ENCODE data around the gene POLR2J3.
"Not testable (repeated sequence)": the region's sequence is repeated elsewhere in the genome, so short reads cannot be mapped to it uniquely, and the experiment has no call there.

Gene POLR2J3

DNA sequence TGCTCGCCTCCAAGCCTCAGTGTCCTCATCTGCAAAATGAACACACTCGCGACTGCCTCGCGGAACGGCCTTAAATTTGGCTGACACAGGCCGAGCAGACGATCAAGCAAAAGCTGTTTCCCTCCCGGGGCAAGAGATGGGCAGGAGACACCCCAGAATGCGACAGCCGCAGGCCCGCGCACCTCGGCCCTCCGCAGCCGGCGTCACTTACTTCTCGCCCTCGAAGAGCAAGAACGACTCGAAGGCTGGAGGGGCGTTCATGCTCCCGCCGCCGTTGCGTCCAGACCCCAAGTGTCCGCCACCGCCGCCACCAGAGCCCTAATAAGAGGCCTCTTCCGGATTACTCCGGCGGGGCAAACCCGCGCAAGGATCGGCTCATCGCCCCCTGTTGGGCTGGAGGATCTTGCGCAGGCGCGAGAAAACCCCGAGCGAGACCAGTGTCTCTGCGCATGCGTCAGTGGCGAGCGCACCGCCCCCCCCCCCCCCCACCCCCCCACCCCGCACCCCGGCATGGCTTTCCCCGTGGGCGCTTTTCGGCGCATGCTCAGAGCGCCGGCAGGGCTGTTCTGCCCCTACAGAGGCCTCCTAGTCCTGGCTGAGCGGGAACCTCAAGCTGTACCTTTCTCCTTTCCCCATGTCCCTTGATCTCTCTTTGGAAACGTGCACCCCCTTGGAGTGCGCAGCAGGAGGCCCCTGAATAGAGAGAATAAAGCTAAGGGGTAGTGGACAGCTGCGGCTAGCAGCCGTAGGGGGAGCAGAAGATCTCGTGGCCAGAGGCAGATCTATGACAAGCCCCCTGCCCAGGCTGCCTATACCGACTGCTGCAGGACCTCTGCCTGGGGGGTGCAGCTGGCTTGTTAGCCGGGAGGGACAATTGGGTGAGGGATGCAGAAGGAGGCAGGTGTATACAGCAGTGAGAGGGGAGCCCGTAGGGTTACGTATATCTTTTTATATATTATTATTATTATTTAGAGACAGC, at the start of gene POLR2J3:
Gene POLR2J3 (minus strand): TSS at position 323 of the 979 bp plus-strand sequence. CDS start 62 bp downstream, at position 261.
- DNase-seq = peak; percentile 95

DNA sequence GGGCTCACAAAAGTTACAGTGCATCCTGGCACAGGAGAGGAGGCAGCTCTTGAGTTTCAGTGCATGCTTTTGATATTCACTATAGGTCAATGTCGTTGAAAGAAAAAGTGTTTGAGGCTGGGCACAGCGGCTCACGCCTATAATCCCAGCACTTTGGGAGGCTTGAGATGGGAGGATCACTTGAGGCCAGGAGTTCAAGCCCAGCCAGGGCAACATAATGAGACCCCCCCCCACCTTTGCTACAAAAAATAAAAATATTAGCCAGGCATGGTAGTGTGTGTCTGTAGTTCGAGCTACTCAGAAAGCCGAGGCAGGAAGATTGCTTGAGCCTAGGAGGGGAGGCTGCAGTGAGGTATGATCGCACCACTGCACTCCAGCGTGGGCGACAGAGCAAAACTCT, 45.7 kb upstream of the POLR2J3 start:
- not testable (repeated sequence) for DNase-seq

DNA sequence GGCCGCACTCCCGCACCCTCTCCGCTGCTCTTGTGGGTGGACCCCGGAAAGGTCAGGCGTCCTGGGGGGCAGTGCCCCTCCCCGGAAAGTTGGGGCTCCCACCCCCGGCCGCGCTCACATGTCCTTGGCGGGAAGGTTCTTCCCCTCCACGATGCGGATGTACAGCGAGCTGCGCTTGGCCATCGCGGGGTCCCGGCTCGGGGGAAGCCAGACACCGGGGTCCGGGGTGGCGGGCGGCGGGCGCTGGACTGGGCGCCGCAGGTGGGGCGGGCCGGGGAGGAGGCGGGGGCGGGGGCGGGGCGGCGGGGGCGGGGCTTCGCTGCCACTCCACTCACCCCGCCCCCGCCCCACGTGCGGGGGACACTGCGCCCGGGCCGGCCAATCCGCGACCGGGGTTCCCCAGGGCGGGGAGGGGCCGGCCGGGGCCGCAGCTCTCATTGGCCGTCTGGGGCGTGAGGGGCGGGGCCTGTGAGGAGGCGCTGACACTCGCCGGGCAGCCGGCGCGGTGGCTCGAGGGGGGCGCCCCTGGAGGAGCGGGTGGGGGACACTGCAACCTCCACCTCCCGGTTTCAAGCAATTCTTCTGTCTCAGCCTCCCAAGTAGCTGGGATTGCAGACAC, 44.2 kb upstream of the POLR2J3 start, which contains the start of gene RASA4:
Gene RASA4 (minus strand): TSS at position 250 of the 619 bp plus-strand sequence. CDS start 67 bp downstream, at position 183.
- peak; percentile 21 for DNase-seq

DNA sequence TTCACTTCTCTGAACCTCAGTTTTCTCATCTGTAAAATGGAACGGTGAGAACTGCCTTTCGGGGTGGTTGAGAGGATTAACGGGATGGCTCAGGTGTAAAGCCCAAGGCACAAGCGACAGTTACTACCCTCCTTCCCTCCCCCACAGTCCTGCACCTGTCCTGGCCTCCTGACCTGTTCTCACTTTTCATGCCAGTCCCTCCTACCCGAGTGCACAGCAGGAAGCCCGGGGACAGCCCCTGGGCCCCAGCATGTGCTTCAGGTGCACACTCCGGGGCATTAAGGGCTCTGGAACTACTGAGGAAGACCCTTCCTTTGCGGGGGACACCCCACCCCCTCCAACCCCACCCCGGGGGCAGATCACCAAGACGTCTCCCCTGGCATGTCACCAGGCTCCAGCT, 43.5 kb upstream of the POLR2J3 start:
- DNase-seq = not testable (repeated sequence)

DNA sequence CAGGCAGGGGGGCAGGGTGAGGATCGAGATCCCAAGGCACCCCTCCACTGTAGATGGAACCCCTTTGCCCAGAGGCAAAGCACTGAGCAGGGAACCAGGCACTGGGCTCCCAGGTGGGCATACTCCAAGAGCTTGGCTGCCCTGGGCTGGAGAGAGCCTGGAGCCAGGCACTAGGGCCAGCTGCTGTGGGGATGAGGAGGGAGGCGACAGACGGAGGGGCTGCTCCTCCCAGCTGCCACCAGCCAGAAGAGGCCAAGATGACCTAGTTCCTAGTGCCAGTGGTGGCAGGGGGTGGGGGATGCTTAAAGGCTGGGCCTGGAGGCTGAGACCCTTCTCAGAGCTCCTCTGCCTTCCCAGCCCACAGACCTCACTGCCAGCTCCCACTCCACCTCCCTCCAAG, 42.5 kb upstream of the POLR2J3 start:
- not testable (repeated sequence) for DNase-seq

DNA sequence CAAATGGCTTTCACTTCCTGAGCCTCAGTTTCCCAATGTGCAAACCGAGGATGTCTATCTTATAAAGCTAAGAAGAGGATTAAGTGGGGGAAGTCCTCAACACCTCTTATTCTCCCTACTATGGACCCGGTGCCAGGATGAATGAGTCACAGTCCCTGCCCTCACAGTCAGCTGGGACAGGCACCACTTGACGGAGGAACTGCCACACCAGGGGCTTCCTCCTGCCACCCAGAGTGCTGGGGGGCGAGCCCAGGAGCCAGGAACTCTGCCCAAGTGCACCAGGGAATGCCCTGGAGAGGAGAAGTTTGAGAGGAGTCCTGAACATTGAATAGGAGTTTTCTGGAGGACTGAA, 41.9 kb upstream of the POLR2J3 start:
- DNase-seq = not testable (repeated sequence)

DNA sequence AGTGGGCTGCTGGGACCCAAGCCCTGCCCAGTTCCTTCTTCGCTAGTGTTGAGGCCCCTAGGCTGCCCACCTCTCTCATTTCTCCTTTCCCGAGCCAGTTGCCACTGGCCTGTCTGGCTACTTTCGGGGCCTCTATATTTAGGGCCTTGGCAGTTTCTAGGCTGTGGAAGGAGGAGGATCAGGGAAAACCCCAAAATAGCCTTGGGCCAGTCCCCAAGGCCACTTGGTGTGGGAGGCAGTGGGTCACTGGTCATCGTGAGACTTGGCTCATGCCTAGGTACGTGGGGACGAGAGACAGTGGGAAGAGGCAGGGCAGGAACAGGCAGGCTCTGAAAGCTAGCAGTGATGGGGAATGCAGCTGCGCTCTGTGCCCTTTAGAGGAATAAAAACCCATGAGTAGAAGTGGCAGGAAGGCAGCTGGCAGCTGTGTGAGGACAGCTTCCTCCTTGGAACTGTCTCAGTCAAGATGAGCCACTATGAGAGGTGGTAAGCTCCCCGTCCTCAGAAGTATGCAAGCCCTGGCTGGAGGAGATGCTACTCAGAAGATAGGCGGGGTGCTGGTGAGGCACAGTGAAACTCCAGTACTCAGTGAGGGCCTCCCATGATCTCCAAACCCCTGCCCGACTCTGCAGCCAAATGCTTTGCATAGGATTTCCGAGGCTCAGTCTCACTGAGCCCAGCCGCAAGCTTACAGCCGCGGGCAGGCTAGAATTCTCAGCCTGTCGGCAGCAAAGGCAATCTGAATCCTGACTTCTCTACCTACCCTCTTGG, 41.4 kb upstream of the POLR2J3 start:
- not testable (repeated sequence) for DNase-seq

DNA sequence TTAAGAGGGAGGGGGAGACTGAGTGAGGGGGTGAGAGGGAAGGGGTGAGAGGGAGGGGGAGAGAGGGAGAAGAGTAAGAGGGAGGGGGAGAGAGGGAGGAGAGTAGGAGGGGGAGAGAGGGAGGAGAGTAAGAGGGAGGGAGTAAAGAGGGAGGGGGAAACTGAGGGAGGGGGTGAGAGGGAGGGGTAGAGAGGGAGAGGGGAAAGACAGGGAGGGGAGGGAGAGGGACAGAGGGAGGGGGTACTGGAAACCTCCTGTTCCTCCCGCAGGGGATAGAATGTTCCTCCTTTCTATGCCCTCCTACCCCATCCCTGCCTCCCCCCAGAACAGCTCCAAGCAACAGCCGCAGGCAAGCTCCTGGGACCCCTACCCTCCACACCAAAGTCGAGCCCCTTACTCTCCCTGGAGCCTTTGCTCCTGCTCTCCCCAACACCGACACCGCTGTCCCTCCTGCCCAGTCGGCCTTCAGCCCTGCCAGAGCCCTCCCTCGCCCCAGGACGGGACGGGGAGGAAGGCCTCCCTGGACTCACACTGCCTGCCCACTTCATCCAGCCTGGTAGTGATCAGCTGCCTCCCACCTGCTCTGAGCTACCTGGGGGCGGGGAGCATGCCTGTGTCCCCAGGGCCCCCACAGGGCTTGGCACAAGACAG, 39.4 kb upstream of the POLR2J3 start:
- not testable (repeated sequence) for DNase-seq

DNA sequence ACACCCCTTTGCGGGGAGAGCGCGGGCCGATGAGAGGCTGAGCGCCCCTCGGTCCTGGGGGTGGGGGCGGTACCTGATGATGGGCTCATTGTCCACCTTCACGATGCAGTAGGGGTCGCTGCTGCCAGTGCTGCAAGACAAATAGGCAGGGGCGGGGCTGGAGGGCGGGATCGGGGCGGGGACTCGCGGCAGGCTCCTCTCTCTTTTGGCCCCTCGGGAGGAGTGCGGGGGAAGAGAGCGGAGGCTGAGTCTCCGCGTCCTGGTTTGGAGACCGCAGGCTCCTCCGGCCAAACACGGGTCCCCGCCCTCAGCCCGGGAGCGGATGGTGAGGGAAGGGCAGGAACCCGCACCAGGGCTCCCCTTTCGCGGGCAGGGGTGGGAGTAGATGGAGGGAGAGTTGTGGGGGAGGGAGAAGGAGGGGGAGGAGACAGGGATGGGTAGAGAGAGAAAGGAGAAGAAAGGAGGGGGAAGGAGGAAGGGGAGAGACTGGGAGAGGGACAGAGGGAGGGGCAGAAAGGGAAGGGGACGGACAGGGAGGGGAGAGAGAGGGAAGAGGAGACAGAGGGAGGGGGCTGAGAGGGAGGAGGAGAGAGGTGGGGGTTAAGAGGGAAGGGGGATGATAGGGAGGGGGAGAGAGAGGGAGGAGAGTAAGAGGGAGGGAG, 38.8 kb upstream of the POLR2J3 start:
- DNase-seq = not testable (repeated sequence)

DNA sequence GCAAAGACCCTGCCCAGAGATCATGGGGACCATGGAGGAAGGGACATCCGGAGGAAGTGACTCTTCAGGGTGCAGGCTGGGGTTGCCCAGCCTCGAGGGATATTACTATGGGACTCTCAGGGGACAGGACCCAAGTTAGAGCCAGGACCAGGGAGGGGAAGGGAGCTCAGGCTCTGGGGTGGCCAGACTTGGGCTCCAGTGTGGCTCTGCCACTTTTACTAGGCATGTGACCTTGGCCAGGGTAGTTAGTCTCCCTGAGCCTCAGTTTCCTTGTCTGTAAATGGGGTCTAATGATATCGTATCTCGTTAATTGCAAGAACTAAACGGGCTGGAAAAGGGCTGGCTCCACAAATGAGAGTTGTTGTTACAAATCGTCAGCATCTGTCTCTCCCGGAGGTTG, 38.1 kb upstream of the POLR2J3 start:
- not testable (repeated sequence) for DNase-seq

DNA sequence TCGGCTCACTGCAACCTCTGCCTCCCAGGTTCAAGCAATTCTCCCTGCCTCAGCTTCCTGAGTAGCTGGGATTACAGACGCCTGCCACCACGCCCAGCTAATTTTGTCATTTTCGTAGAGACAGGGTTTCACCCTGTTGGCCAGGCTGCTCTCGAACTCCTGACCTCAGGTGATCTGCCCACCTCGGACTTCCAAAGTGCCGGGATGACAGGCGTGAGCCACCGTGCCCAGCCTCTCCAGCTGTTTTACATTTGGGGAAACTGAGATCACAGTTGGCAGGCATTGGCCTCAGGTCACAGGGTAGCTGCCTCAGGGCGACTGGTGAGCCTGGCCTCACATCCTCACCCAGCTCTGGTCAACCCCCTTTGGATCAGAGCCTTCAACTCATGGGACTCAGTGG, 37.4 kb upstream of the POLR2J3 start:
- DNase-seq = not testable (repeated sequence)

DNA sequence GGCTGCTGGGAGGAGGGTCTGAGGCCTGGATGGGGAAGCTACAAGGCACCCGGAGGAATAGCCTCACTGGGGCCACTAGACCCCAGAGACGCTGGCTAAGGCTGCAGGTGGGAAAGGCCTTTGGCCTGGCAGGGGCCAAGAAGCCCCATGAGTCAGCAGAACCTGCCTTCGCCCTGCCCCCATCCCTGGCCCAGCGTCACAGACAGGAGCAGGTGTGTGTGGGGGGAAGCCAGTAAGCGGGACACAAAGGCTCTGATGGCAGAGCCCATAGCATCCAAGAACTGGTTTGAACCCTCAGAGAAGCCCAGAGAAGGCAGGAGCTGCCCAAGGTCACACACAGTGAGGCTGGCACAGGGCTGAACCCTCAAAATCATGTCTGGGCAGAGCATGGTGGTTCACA, 34.5 kb upstream of the POLR2J3 start:
- not testable (repeated sequence) for DNase-seq

DNA sequence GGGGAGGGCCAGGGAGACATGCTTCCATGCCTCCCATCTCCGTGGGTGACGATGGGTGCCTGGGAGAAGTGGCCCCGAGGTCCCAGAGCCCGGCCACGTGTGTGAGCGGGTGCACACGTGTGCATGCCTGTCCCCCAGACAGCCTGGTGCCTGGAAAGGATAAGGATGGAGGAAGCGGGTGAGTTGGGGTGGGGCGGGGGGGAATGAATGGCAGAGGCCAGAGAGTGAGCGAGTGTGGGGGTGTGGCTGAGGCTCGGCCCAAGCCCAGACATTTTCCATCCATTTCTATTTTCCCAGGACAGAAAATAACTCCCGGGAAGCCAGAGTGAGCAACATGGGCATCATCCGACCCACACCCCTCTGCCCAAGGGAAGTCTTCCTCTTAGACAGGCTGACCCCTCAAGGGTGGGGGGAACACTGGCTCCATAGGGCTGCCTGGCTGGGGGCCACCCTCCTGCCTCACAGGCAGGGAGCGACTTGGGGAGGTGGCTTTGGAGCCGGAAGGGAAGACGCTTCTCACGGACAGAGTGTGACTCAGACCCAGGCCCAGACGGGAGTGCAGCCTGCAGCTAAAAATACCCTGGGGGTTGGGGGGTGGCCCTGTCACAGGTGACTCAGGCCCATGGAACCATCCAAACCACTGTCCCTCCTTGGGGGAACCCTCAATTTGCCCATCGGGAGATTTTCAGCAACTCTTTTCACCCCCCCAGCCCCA, 32.2 kb upstream of the POLR2J3 start:
- not testable (repeated sequence) for DNase-seq

DNA sequence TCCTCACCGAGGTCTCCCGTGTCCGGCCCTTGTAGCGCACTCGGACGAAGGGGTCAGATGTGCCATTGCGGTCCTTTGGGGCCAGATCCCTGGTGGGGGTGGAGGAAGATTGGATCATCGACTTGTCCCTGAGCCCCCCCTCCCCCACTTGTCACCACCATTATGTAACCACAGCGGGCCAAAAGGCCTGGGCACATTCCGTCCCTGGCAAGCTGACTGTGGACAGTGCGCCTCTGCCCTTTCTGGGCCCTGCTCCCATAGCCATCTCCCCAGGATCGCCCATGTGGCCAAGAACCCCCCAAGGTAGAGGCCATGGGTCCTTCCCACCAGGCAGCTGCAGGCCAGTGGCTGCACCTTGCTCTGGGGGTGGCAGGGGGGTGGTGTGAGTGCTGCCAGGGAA, 29.9 kb upstream of the POLR2J3 start:
- DNase-seq = not testable (repeated sequence)

DNA sequence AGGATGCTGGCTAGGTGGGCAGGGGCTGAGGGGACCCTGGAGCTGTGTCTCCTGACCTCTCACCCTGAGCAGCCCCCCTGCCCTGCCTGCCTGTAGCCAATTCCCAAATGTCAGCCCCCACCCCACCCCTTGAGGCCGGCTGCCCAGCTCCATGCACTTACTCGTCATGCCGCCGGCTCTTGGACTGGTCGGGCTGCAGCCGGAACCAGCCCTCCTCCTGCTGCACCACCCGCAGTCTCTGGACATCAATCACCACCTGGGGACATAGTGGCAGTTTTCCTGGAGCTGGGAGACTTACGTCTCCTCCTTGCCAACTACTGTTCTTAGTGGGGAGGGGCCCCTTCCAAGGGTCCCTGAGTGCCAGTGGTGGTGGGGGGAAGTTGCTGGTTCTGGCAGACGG, 27.3 kb upstream of the POLR2J3 start:
- not testable (repeated sequence) for DNase-seq

DNA sequence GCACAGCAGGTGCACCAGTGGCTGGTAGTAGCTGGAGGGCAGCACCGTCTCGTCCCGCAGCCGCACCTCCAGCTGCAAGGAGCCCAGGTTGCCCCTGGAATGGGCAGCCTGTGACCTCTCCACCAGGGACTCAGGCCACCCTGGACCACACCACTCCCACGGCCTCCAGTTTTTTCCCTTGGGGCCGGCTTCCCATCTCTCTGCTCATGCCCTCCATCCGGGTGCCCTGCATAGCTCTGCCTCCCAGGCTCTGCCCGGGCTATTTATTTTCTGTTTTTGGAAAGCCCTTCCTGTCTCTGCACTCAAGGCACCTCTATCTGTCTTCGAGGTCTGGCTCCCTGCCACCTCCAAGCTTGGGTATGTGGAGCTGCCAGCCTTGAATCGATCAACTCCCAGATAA, 23.7 kb upstream of the POLR2J3 start:
- not testable (repeated sequence) for DNase-seq

DNA sequence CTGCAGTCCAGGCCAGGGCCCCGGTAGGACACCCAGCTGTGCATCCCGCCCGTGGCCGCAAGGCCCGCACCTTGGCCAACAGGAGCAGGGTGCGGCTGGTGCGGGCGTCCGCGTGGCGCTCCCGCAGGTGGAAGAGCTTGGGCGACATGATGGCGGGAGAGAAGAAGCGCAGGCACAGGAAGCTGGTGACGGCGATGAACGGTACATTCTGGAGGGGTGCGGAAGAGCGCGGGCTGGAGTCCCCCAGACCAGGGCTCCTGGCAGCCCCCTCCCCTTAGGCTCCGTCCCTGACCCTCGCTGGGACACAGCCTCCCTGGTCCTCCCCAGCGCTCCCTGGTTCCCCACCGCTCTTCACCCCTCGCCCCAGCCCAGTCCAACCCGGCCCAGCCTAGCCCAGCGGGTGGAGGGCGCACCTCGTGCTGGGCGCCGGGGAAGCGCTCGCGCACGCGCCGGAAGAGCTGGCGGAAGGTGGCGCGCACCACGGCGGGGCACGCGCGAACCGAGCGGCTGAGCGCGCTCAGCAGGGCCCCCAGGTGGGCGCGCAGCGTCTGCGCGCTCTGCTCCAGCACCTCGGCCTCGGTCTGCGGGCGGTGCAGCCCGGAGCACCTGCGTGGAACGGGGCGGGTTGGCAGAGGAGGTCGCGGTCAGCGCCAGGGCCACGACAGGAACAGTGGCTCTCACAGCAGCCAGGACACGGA, 21.4 kb upstream of the POLR2J3 start:
- not testable (repeated sequence) for DNase-seq

DNA sequence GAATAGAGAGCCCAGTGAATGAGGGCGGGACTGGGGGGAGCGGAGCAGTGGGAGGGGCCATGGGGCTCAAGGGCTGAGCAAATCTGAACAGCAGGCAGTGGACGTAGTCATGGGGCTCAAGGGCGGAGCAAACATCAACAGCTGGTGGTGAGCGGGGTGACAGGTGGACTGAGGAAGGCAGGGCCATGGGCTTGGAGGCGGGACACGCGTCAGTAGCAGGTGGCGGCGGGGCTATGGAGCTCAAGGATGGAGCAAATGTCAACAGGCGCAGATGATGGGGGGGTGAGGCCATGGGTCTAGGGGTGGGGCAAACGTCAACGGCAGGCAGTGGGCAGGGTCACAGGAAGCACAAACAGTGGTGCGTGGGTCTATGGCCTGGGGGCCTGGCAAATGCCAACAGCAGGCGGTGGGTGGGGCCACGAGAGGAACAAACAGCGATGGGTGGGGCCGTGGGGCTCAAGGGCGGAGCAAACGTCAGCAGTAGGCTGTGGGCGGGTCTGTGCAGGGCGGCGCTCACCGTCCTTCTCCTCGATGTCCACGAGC, 20.2 kb upstream of the POLR2J3 start:
- peak; percentile 52 for DNase-seq

DNA sequence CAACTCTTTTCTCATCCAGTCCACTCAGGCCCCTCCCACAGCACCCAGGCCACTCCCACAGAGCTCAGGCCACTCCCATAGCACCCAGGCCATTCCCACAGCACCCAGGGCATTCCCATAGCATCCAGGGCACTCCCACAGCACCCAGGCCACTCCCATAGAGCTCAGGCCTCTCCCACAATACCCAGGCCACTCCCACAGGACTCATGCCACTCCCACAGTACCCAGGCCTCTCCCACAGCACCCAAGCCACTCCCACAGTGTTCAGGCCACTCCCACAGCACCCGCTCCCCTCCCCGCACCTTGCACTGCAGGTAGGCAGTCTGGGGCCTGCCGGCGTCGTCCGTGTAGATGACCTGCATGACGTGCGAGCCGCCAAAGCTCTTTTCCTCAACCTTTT, 17.5 kb upstream of the POLR2J3 start:
- DNase-seq = not testable (repeated sequence)

DNA sequence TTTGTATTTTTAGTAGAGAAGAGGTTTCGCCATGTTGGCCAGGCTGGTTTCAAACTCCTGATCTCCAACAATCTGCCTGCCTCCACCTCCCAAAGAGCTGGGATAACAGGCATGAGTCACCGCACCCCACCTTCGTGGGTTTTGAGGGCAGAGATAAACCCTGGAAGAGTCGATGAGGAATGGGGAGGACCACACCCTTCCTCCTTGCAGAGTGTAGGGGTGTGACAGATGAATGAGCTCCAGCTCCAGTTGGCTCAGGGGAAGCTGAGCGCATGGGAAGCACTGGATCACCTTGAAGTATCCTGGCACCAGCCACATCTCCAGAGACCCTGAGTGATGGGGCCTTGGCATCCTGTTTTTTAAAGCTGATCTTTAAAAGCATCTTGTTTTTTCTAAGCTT, 11.1 kb upstream of the POLR2J3 start:
- not testable (repeated sequence) for DNase-seq

All from CD4-positive, alpha-beta T cell treated with Interleukin-4 for 4 hours (primary cell).